ENCODE results near the gene USP1.

The USP1 gene

DNA sequence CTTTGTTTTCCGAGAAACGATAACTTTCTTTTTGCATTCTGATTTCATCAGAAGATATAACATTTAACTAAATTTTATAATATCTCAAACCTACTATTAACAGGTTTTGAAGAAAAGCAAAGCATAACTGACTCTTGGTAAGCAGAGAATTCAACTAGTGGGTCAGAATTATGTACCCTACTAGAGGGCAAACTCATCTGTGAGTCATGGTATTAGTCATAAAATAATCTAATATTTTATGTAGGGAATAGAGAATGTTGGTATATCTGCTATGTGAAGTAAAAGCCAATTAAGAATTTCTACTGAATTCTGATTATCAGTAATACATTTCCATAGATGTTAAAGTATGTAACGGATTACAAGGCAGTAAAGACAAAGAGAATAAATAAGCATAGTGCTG is 56.8 kb downstream of the USP1 start:
- no peak for DNase-seq

DNA sequence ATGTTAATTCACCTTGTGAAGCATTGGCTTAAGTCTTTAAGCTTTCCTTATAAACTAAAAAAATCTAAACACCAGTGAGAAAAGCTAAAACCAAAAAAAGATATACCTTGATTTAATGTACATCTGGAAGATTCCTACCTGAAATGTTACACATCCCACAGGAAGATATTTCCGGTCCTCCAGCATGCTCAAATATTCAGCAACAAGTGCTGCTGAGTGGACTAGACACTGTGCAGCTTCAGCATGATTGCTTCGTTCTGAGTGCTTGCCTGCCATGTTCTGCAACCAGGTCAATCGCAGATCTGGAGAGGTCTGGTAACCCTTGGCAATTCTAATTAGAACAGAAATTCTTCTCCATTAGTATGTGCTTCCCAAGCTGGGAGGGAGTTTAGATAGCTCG is 57.3 kb downstream of the USP1 start:
- DNase-seq = no peak

DNA sequence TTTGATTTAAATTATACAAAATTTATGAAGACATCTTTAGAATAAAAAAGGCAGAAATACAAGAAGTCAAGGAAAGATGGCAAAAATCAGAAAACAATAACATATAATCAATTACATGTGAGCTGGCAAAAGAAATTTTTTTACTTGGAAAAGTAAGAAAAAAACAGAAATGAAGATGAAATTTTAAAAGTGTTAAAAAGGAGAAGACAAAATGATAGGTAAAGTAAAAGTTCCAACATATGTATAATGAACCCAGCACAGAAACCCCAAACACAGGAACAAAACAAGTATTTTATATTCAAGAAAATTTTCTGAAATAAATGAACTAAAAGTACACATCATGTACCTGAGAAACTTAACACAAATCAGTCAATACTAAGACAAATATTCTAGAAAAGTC is 63.4 kb downstream of the USP1 start:
- no peak for DNase-seq

Data from AML-193 (cell line).